ENCODE measurements around the gene MGAT5. TPM values are rescaled to one million over a fixed set of nuclear protein-coding genes. Genes with fewer than 3 reads are reported as not detected.

Gene MGAT5
- total RNA-seq, 1 donor from 2014 or later, result 36.8 TPM

DNA sequence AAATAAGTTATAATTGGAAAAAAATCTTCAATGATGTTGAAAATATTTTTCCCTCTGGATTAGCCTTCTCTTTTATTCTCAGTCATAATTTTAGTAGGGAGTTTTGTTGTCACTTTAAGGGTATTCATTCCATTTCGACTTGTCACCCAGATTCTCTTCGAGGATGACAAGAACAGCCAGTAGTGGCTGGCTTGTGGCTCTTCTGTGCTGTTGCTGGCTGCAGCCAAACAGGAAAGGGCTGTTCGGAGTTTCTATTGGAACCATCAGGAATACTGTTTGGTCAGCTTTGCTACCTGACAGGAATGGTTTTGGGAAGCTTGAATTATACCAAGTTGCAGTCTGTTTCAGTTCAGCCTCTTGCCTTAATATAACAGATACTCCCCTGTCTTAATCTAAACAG, 41.6 kb downstream of the MGAT5 start:
- TF ChIP-seq, protein P1, sequence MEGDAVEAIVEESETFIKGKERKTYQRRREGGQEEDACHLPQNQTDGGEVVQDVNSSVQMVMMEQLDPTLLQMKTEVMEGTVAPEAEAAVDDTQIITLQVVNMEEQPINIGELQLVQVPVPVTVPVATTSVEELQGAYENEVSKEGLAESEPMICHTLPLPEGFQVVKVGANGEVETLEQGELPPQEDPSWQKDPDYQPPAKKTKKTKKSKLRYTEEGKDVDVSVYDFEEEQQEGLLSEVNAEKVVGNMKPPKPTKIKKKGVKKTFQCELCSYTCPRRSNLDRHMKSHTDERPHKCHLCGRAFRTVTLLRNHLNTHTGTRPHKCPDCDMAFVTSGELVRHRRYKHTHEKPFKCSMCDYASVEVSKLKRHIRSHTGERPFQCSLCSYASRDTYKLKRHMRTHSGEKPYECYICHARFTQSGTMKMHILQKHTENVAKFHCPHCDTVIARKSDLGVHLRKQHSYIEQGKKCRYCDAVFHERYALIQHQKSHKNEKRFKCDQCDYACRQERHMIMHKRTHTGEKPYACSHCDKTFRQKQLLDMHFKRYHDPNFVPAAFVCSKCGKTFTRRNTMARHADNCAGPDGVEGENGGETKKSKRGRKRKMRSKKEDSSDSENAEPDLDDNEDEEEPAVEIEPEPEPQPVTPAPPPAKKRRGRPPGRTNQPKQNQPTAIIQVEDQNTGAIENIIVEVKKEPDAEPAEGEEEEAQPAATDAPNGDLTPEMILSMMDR (conservative IDR thresholded peaks at IDR 0.05), result no peak

DNA sequence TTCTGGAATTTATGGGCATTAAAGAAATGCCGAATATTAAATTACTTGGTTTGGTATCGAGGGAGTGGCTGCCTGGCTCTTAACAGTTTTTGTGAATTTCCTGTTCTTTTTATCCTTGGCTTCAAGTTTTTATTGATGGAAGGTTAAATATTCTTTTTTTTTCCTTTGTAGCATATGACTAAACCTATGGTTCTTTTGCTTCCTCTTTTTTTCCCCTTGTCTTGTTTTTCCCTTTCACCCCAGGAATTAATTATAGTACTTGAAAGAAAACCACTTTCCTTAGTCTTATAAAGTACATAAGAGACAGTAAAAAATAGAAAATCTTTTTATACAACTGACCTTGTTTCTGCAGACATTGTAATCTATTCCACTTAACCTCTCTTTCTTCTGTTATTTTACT, 42.4 kb downstream of the MGAT5 start:
- peaks cover under 1% of the 10 kb centered on the region for H3K4me1 Mint-ChIP-seq
- H3K4me3 Mint-ChIP-seq, result no peak overlapping the region
- DNase-seq (ENCODE audit: low read depth, low spot score), result no peak
- peaks cover 2% of the 10 kb centered on the region for H3K36me3 Mint-ChIP-seq (ENCODE audit: low read depth)
- TF ChIP-seq, protein P1 (conservative IDR thresholded peaks at IDR 0.05), result no peak
- no peaks in the 10 kb centered on the region for H3K27me3 Mint-ChIP-seq (ENCODE audit: low read depth)
- no peaks in the 10 kb centered on the region for H3K9me3 Mint-ChIP-seq
- H3K27ac Mint-ChIP-seq (ENCODE audit: unreplicated experiment), result no peak overlapping the region

More for the DNA sequence above, 41.6 kb downstream of the MGAT5 start:
- Mint-ChIP-seq H3K27me3 (ENCODE audit: low read depth) (no peaks in the 10 kb centered on the region), H3K4me1 (no peaks in the 10 kb centered on the region), H3K27ac (ENCODE audit: unreplicated experiment) (no peak overlapping the region), H3K36me3 (ENCODE audit: low read depth) (peaks cover 2% of the 10 kb centered on the region), H3K4me3 (no peak overlapping the region), H3K9me3 (no peaks in the 10 kb centered on the region)
- DNase-seq (ENCODE audit: low read depth, low spot score), result no peak

DNA sequence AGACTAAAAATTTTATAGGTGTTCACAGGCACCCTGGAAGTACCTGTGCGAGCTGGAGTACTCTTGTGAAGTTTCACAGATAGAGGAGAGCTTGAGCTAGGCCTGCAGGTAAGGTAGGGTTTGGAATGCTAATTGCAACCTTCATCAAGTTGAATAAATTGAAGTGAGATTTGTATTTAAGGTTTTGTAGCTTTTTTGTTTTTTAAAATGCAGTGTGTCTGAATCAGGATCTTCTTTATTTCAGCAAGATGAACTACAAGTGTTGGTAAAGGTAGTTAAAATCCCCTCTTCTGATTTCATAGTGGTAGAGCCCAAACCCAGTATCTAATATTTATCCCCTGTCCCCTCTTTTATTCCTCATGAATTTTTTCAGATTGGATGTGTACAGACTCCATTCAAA, 45.5 kb downstream of the MGAT5 start:
- no peaks in the 10 kb centered on the region for H3K9me3 Mint-ChIP-seq

DNA sequence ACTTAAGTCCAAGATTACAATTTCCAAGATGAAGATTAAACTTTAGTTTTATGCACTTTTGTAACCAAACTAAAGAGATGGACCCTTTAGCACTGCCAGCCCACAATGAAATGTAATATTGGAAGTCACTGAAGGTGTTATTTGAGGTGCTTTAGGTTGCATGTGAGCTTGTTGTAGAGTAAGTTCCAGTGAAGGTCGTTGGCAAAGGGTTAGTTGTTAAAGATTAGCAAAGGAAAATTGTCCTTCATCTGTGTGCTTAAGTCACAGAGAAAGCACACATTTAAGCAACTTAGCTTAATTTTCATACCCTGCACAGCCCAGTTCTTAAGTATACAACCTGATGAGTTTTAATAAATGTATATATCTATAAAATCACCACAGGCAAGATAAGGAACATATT, 46.7 kb downstream of the MGAT5 start:
- TF ChIP-seq, protein P1 (conservative IDR thresholded peaks at IDR 0.05), result no peak
- Mint-ChIP-seq H3K27me3 (ENCODE audit: low read depth) (no peaks in the 10 kb centered on the region), H3K4me1 (peaks cover 3% of the 10 kb centered on the region), H3K4me3 (no peak overlapping the region), H3K9me3 (no peaks in the 10 kb centered on the region), H3K36me3 (ENCODE audit: low read depth) (peaks cover 2% of the 10 kb centered on the region), H3K27ac (ENCODE audit: unreplicated experiment) (no peak overlapping the region)
- DNase-seq (ENCODE audit: low read depth, low spot score), result no peak

More for the DNA sequence above, 45.5 kb downstream of the MGAT5 start:
- no peak overlapping the region for H3K4me3 Mint-ChIP-seq
- H3K36me3 Mint-ChIP-seq (ENCODE audit: low read depth), result peaks cover 2% of the 10 kb centered on the region
- TF ChIP-seq, protein P1 (conservative IDR thresholded peaks at IDR 0.05), result no peak
- no peak for DNase-seq (ENCODE audit: low read depth, low spot score)
- H3K27me3 Mint-ChIP-seq (ENCODE audit: low read depth), result no peaks in the 10 kb centered on the region
- H3K4me1 Mint-ChIP-seq, result peaks cover 3% of the 10 kb centered on the region
- no peak overlapping the region for H3K27ac Mint-ChIP-seq (ENCODE audit: unreplicated experiment)

DNA sequence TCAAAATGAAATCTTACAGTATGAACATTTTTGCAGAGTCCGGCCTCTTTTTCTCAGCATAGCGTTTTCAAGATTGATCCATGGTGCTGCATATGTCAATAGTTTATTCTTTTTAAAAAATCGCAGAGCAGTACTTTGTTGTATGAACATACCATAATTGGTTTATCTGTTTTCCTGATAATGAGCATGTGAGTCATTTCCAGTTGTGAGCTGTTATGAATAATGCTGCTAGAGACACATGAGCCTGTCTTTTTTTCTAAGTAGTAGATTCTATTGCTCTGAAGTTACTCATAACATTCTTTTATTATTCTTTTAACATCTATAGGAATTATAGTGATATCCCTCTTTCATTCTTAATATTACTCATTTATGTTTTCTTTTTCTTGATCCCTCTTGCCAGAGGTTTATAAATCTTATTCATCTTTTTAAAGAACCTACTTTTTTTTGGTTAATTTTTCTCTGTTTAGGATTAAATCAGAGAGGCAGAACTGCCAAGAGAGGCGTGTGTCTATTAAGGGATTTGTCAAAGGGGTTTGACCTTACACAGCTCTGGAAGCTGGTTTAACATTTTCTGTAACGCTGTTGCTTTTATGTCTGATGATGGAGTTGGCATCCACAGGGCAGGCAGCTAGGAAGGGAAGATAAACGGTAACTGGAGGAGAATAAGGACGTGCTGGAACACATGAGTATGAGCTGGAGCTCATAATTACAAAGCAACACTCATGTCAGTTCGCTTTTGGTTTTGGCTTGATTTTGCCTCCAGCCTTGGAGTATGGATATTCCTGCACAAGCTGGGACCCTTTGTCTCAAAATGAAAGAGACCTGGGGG, 47.4 kb downstream of the MGAT5 start:
- TF ChIP-seq, protein P1 (conservative IDR thresholded peaks at IDR 0.05), result no peak
- no peak for DNase-seq (ENCODE audit: low read depth, low spot score)
- Mint-ChIP-seq H3K36me3 (ENCODE audit: low read depth) (peaks cover 2% of the 10 kb centered on the region), H3K4me1 (peaks cover 3% of the 10 kb centered on the region), H3K4me3 (no peak overlapping the region), H3K27ac (ENCODE audit: unreplicated experiment) (peak overlapping the region; percentile 60), H3K9me3 (no peaks in the 10 kb centered on the region), H3K27me3 (ENCODE audit: low read depth) (no peaks in the 10 kb centered on the region)
